Kidney (tissue), 14 donors: ENCODE data around the gene BEND6. TPM values are rescaled to one million over a fixed set of nuclear protein-coding genes. Genes with fewer than 3 reads are reported as not detected.
"Not testable (repeated sequence)": the region's sequence is repeated elsewhere in the genome, so short reads cannot be mapped to it uniquely, and the experiment has no call there.

Experiments used
- DNase-seq, 5 donors: peaks; one replicate each; pipeline ENCODE4 v3.0.0-alpha.2; 2013 to 2020
- FAIRE-seq: peaks from 2 replicates; lab custom pipeline; 2012; peaks lifted over from hg19 to GRCh38; lab: Jason Lieb, UNC
- H3K27ac ChIP-seq, 2 donors: one replicate each; pipeline ENCODE4 v1.7.0; 2013; ENCODE audit warnings: low read depth in 2 of 2, low read length in 2 of 2, inconsistent platforms in 1 of 2
- H3K27me3 ChIP-seq: one replicate; pipeline ENCODE4 v1.7.1; 2013; ENCODE audit warnings: low read length, inconsistent platforms; ENCODE audit not compliant: control insufficient read depth, insufficient read depth
- H3K36me3 ChIP-seq, 3 donors: one replicate each; pipeline versions ENCODE4 v1.7.0 to v1.7.1; 2013; ENCODE audit warnings: low read length in 3 of 3, control low read depth in 1 of 3, inconsistent platforms in 1 of 3; ENCODE audit not compliant: insufficient read depth in 3 of 3, control insufficient read depth in 2 of 3
- H3K4me1 ChIP-seq, 3 donors: one replicate each; pipeline versions ENCODE4 v1.7.0 to v1.7.1; 2013; ENCODE audit warnings: low read length in 3 of 3, inconsistent platforms in 1 of 3, low read depth in 1 of 3; ENCODE audit not compliant: control insufficient read depth in 2 of 3, insufficient read depth in 2 of 3
- H3K4me3 ChIP-seq, 3 donors: one replicate each; pipeline versions ENCODE4 v1.7.0 to v1.8.1; 2013; ENCODE audit warnings: low read length in 3 of 3, control low read depth in 1 of 3, inconsistent platforms in 1 of 3
- H3K9ac ChIP-seq, 3 donors: one replicate each; pipeline versions ENCODE4 v1.7.0 to v1.7.1; 2013; ENCODE audit warnings: low read length in 3 of 3, control low read depth in 1 of 3, inconsistent platforms in 1 of 3
- H3K9me3 ChIP-seq, 3 donors: one replicate each; pipeline versions ENCODE4 v1.7.0 to v1.7.1; 2013; ENCODE audit warnings: low read length in 3 of 3, control low read depth in 1 of 3, inconsistent platforms in 1 of 3; ENCODE audit not compliant: control insufficient read depth in 2 of 3, insufficient read depth in 1 of 3
- CTCF ChIP-seq: IDR thresholded peaks from 3 replicates; pipeline ENCODE4 v1.5.1; 2012; ENCODE audit warnings: mild to moderate bottlenecking, moderate library complexity, borderline replicate concordance; ENCODE audit not compliant: insufficient read depth; ENCODE audit errors: extremely low read depth
- intact Hi-C: fragments of 100-400 bp; cut with DNase I; formaldehyde crosslinking; loops from one replicate; pipeline ENCODE4 v1.11.1; 2022
- polyA plus RNA-seq: library from polyadenylated mRNA; stranded (reverse); fragments of 350-450 nt; fragmentation: Illumina TruSeq; extraction: RNeasy Lipid Tissue Mini Kit (QIAGEN cat#74804); gene quantifications from one replicate; pipeline ENCODE4 v1.2.3, GENCODE V29; 2014; ENCODE audit warnings: low read depth, low replicate concordance; ENCODE audit not compliant: insufficient read depth
- total RNA-seq: library from RNA; stranded (reverse); fragmentation: NEBNext Ultra II Directional; extraction: Animal tissue kit (Norgen Biotek cat#: 25700); gene quantifications from one replicate; pipeline ENCODE4 v1.2.1, GENCODE V29; 2021
- donor health status: control.
- donor health status: control.
- donor health status: control.
- donor health status: control.
- donor health status: control.
- donor health status: DM: yes; HTN: yes; CAD: no.
- donor health status: Normal renal cell carcinoma (clear cell type).

Gene BEND6
- total and polyA plus RNA-seq, 2 donors from 2014 or later: 0.72 to 0.86 TPM

DNA sequence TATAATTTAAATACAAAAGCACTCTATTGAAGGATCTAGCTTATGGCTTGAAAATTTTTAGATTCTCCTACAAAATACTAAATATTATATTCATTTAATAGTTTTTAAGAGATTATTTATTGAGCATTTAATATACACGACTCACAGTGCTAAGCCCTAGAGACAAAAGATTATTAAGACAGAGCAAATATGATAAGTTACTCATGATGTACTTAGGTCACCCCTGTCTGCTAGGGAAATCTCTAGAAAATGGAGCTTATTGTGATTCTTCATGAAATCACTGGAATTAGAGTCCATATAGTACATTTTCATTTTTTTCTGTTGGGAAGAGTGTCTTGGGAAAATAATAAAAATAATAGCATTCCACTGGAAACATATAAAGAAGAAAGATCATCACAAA is 37.8 kb downstream of the BEND6 start:
- intact Hi-C loops: no loop called here
- Histone ChIP-seq H3K27me3 (no peaks in the 10 kb centered on the region), H3K36me3 (no peaks in the 10 kb centered on the region), H3K4me3 (no peak overlapping the region), H3K9me3 (no peaks in the 10 kb centered on the region), H3K4me1 (no peaks in the 10 kb centered on the region), H3K9ac (no peak overlapping the region), H3K27ac (no peak overlapping the region)
- DNase-seq (no peak), FAIRE-seq (no peak)
- TF ChIP-seq CTCF: no peak

GRCh38 chr6:56995347-56995902 is 40.5 kb downstream of the BEND6 start:
- no peak for DNase-seq
- FAIRE-seq: no peak

DNA sequence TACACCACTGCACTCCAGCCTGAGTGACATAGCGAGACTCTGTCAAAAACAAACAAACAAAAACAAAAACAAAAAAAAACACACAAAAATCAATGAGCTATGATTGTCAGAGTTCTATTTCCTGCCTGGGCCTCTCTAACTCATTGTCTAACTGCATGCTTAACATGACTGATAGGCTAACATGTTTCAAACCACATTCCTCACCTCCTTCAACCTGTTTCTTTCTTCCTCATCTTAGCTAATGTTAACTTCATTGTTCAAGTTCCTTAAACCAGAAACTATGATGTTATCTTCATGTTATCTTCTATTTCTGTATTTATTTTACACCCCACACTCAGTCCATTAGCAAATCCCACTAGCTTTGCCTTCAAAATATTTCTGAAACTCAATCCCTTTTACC is 41.5 kb downstream of the BEND6 start:
- no peak overlapping the region for H3K27ac ChIP-seq
- FAIRE-seq (no peak), DNase-seq (no peak)
- peaks cover 0 to 5% (median 3%) of the 10 kb centered on the region in 3 donors for H3K9me3 ChIP-seq
- no peak overlapping the region for H3K4me3 ChIP-seq
- no peak for TF ChIP-seq CTCF
- H3K27me3 ChIP-seq: no peaks in the 10 kb centered on the region
- H3K4me1 ChIP-seq: no peaks in the 10 kb centered on the region
- intact Hi-C loops: no loop called here
- H3K9ac ChIP-seq: no peak overlapping the region
- no peaks in the 10 kb centered on the region for H3K36me3 ChIP-seq

More at GRCh38 chr6:56995347-56995902, 40.5 kb downstream of the BEND6 start:
- Histone ChIP-seq H3K36me3 (no peaks in the 10 kb centered on the region), H3K9ac (no peak overlapping the region), H3K4me3 (no peak overlapping the region), H3K27me3 (no peaks in the 10 kb centered on the region), H3K4me1 (no peaks in the 10 kb centered on the region), H3K27ac (no peak overlapping the region), H3K9me3 (peaks cover 0 to 5% (median 3%) of the 10 kb centered on the region in 3 donors)
- intact Hi-C loops: no loop called here
- no peak for TF ChIP-seq CTCF

DNA sequence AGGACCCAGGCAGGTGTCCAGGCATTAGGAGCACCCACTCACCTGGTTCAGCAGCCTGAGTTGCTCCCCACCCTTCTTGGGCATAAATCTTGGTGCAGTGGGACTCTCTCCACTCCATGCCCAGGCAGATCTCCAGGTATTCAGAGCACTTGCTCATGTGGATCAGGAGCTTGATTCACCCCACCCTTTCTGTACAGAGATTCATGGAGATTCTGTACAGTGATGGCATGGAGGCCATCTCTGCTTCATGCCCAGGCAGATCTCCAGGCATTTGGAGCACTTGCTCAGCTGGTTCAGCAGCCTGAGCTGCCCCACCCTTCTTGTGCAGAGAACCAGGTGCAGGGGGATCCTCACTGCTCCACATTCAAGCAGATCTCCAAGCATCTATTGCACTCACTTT is 44.1 kb downstream of the BEND6 start:
- Histone ChIP-seq H3K9me3 (peaks cover 0 to 5% (median 3%) of the 10 kb centered on the region in 3 donors), H3K4me3 (no peak overlapping the region), H3K27me3 (no peaks in the 10 kb centered on the region), H3K27ac (no peak overlapping the region), H3K4me1 (no peaks in the 10 kb centered on the region), H3K36me3 (no peaks in the 10 kb centered on the region), H3K9ac (no peak overlapping the region)
- FAIRE-seq: no peak
- no peak for DNase-seq
- no peak for TF ChIP-seq CTCF
- intact Hi-C loops: no loop called here

DNA sequence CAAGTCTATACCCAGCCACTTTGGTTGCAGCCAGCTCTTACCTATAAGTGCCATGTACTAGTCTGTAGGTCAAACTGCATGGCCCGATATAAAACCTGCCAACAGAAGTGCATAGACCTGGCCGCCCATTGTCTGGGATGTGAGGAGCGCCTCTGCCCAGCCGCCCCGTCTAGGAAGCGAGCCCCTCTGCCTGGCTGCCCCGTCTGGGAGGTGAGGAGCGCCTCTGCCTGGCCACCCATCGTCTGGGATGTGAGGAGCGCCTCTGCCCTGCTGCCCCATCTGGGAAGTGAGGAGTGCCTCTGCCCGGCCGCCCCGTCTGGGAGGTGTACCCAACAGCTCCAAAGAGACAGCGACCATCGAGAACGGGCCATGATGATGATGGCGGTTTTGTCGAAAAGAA is 44.8 kb downstream of the BEND6 start:
- peak in 1 of 5 donors; percentile 56 for DNase-seq
- H3K4me3 ChIP-seq, H3K9me3 ChIP-seq, intact Hi-C loops, H3K9ac ChIP-seq, H3K36me3 ChIP-seq, FAIRE-seq, H3K27me3 ChIP-seq, H3K4me1 ChIP-seq, H3K27ac ChIP-seq: not testable (repeated sequence)
